HTERT RPE-1 (cell line): Measurements from ENCODE around the gene ST6GALNAC3.
"Not testable (repeated sequence)": the region's sequence is repeated elsewhere in the genome, so short reads cannot be mapped to it uniquely, and the experiment has no call there.

Experiments
- in situ Hi-C: fragments of 300-500 bp; cut with MboI; formaldehyde crosslinking; loops from 4 replicates; pipeline ENCODE4 v1.14.3; 2020; ENCODE audit warnings: low sequenced_read_pairs

ST6GALNAC3 gene

DNA sequence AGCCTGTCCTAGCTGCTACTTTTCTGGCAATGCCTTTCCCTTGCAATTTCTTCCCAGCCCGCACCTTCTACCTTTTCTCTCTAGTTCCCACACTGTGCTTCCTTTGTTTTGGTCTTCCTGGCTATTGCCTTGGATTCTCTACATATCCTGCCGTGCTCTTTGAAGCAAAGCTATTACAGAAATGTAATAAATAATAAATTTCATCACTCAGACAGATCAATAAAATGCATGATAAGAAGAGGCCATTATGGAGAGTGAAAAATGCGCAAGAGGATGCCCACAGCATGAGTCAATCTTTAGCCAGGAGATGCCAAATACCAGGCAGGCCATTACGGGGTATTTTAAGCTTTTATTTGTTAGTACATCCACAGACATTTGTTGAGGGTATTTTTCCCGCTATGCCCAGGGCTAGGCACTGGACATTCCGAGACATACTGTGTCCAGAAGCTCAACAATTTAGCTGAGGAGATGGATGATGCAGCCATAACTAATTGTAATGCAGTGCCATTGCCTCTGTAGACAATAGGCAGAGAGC is 163.6 kb downstream of the ST6GALNAC3 start:
- in situ Hi-C loops: no loop called here

DNA sequence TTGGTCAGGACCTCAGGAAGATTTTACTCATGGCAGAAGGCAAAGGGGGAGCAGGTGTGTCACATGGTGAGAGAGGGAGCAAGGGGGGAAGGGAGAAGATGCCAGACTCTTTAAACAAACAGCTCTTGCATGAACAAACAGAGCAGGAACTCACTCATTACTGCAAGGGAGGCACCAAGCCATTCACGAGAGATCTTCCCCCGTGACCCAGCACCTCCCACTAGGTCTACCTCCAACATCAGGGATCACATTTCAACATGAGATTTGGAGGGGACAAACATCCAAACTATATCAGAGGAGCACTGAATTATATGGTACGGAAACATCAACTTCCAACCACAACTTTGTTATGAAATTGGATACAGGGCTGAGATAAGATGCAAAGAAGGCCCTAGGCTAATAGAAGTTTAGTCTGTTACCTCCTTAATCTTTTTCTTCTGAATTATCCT is 164.9 kb downstream of the ST6GALNAC3 start:
- in situ Hi-C loops: no loop called here

GRCh38 chr1:76240316-76240715 is 165.8 kb downstream of the ST6GALNAC3 start:
- in situ Hi-C loops: no loop called here

- in situ Hi-C loops: not testable (repeated sequence)
Observed at GRCh38 chr1:76242587-76242986, 168.0 kb downstream of the ST6GALNAC3 start.

- in situ Hi-C loops: no loop called here
Observed at GRCh38 chr1:76247261-76247852, 172.8 kb downstream of the ST6GALNAC3 start.

GRCh38 chr1:76250271-76250670 is 175.7 kb downstream of the ST6GALNAC3 start:
- in situ Hi-C loops: no loop called here

DNA sequence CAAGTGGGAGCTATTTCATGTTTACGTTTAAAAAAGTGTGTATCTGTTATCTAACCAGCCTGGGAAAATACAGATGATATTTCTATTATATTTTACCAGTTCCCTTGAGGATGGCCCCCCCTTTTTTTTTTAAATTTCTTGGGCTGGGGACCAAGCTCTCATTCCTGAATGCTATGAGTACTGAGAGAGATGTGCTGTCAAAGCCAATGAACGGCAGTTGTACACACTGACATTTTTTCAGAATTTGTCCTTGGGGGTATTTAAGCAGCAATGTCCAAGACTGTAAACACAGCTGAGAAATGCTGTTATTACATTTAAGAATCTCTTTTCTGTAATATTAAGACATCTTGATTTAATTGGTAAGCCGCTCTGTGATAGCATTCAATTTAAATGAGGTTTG is 177.9 kb downstream of the ST6GALNAC3 start:
- in situ Hi-C loops: no loop called here

DNA sequence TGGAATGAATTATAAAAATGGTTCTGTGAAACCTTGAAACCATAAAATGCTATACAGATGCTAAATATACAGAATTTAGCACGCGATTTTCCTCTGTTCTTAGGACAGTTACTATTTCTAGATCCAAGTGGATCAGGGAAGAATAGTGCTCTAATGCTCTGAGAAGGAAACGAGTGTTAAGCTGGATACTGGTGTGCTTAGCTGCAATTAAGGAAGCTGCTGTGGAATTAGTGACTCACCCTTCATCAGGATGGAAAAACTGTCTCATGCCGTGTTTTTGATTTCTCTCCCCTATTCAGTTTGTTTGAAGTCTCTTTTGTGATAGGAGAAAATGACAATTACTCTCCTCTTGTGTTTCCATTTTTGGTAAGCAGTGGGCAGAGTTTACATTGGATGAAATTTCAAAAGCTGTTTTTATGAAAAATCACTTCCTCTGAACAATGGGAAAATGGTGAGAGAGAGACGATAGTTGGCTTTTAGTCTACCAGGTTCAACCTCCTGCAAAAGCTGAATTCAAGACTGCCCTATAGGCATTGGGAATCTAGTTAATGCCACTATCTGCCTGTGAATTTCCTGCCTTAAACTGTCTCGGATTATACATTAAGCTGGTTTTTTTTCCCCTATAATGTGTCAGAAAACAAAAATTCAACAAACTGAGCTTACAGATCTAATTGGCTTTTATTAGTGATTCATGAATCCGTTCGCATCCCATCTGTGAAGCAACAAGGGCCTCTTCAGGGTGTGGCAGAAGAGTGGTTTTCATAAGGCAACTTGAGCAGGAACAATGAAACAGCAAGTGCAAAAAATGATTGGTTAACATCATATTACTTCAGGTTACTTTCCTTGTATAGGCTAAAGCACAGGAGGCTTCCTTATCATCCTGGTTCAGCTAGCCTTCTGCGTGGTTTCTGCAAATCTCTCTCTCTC is 179.8 kb downstream of the ST6GALNAC3 start:
- in situ Hi-C loops: no loop called here

DNA sequence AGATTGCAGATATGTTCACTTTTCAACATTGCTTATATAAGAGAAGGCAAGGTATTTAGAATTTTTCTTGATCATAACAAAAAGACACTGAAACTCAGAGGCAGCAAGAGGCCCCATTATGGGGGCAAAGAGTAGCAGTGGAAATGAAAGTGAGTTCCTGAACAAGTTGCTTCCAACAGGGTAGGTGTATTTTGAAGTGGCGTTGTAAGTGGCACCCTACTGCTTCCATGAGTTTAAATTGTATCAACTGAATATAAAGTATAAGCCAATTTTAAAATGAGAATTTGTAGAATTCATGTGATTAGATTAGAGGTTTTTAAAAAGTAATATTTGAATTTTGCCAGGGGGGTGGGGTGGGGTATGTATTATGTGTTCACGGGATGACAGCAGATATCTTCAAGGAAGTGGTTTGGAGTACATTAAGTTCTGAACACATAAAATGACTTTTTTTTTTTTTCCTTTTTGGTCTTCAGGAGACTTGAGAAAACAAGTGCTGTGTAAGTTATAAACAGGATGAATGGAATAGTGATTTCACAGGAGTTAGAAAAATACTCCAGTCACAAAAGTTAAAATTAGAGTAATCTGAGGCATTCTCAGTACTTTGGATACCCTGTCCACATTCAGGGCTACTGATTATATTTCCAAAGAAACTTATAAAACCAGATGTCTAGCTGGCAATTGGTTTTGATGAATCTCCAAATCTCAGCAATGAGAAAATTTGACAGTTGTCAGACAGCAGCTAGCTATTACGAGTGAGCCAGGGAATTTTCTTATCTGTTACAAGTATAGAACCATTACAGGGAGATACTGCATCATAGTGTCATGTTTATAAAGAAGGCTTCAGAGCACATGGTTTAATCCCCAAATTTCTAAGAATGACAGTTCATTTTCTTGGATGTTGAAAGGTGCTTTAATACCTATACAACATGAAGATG is 182.0 kb downstream of the ST6GALNAC3 start:
- in situ Hi-C loops: no loop called here

- in situ Hi-C loops: no loop called here
Observed at GRCh38 chr1:76257823-76258222, 183.3 kb downstream of the ST6GALNAC3 start.

- in situ Hi-C loops: no loop called here
Observed at GRCh38 chr1:76259270-76259669, 184.7 kb downstream of the ST6GALNAC3 start.

DNA sequence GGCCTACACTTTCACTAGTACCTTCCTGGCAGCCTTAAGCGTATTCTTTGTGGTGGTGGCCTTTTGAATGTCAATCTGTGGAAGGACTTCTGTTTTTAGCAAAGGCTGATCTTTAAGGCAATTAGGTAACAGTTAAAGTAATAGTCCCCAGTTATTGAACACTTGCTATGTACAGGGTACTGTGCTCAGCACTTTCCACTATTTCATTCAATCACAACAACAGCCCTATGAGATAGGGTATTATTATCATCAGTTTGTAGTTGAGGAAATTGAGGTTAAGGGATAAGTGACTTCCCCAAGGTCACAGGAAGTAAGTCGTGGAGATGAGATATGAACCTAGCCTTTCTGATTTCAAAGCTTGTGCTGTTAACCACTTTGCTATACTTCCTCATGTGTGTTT is 185.7 kb downstream of the ST6GALNAC3 start:
- in situ Hi-C loops: no loop called here

GRCh38 chr1:76262601-76263000 is 188.1 kb downstream of the ST6GALNAC3 start:
- in situ Hi-C loops: no loop called here

DNA sequence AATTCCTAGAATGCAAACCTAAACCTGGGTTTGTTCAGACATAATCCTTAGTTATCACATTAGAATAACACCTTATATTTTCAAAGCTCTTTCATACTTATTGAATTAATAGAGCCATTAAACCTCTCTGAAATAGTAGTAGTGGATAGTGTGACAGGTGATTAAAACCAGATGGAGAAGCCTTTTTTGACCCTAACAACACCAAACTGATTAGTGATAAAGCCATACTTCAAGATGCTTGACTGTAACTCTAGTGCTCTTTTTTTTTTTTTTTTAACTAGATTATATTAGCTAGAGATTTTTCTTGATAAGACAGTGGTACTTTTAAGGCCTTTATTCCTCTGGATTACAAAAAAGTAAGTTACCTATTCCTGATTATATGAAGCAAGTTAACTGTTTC is 190.1 kb downstream of the ST6GALNAC3 start:
- in situ Hi-C loops: no loop called here

DNA sequence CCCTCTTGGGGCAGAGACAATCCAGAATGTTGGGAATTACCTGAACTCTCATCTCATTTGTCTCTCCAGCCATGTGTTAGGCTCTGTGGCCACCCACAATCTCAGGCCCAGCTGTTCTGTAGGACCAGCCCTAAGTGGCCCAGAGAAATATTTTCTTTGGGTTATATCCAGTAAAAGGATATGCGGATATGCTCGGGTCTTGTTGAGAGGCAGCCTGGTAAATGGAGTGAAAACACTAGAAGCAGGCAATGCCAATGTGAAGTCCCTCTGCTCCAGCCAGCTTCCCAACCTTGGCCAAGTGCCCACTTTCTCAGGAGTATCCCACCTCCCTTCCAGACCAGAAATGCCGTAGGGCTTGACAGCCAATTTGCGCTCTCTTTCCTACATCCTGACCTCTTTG is 192.2 kb downstream of the ST6GALNAC3 start:
- in situ Hi-C loops: no loop called here

GRCh38 chr1:76267631-76268030 is 193.1 kb downstream of the ST6GALNAC3 start:
- in situ Hi-C loops: no loop called here

DNA sequence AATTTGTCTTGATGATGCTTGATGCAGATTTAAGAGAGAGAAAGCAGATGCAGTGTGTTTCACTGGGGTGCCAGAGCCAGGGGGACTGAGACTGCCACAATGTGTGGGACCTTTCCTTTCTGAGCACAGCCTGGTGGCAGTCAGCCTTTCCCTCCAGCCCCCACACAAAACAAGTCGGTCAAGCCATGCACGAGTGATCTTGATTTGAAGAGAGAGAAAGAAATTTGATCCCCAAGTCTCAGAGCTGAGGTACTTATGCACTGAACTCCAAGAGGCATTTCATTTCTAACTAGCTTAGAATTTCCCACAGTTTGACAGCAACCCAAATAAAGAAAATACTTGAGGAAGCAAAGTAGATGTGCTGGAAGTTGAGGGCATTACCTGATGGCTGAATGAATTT is 193.8 kb downstream of the ST6GALNAC3 start:
- in situ Hi-C loops: no loop called here

- in situ Hi-C loops: no loop called here
Observed at GRCh38 chr1:76269155-76269554, 194.6 kb downstream of the ST6GALNAC3 start.

- in situ Hi-C loops: no loop called here
Observed at GRCh38 chr1:76274302-76274701, 199.8 kb downstream of the ST6GALNAC3 start.

GRCh38 chr1:76274718-76275117 is 200.2 kb downstream of the ST6GALNAC3 start:
- in situ Hi-C loops: no loop called here

DNA sequence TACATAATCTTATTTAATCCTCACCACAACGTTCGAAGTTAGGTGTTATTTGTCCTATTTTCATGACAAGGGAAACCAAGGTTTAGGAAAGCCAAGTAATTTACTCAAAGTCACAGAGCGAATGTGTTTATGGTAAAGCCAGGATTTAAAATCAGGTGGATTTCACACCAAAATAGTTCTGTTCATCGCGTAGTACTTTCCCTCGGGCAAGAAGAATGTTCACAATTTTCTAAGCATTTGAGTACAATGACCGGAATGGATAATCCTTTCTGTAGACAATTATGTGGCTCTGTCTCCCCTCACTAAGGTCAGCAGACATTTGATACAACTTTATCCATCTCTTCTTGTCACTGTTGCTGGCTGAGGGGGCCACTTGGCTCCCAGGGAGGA is 204.2 kb downstream of the ST6GALNAC3 start:
- in situ Hi-C loops: no loop called here
